Omental fat pad (tissue), 4 donors: ENCODE results near the gene CDCA8. TPM values are rescaled to one million over a fixed set of nuclear protein-coding genes. Genes with fewer than 3 reads are reported as not detected.
"Not testable (repeated sequence)": the region's sequence is repeated elsewhere in the genome, so short reads cannot be mapped to it uniquely, and the experiment has no call there.

Experiments
- ATAC-seq: fragments of 150-250 bp; one replicate; pipeline ENCODE4 v1.9.1; 2016; ENCODE audit warnings: mild to moderate bottlenecking, moderate library complexity; ENCODE audit not compliant: low FRiP score
- DNase-seq: peaks from one replicate; pipeline ENCODE4 v3.0.0-alpha.2; 2019; ENCODE audit warnings: low spot score
- CTCF ChIP-seq, 3 donors: fragments of 450-650 bp; IDR thresholded peaks; one replicate each; pipeline ENCODE4 v1.5.1; 2016 to 2017; ENCODE audit warnings: antibody characterized with exemption in 3 of 3, mild to moderate bottlenecking in 3 of 3, moderate library complexity in 2 of 3
- total RNA-seq, 4 donors: library from RNA; depleted of rRNA; stranded (reverse); fragments of >200 nt; gene quantifications; one replicate each; pipeline ENCODE4 v1.1.0, GENCODE V29; 2016

Gene CDCA8
- total RNA-seq, 4 donors from 2014 or later = 0.28 to 1.7 (median 0.63) TPM; not detected in 1

- no peak for TF ChIP-seq CTCF (IDR thresholded peaks at IDR 0.05)
- no peak for ATAC-seq
- DNase-seq = no peak
Measured at GRCh38 chr1:37732111-37732780, 39.9 kb downstream of the CDCA8 start.

DNA sequence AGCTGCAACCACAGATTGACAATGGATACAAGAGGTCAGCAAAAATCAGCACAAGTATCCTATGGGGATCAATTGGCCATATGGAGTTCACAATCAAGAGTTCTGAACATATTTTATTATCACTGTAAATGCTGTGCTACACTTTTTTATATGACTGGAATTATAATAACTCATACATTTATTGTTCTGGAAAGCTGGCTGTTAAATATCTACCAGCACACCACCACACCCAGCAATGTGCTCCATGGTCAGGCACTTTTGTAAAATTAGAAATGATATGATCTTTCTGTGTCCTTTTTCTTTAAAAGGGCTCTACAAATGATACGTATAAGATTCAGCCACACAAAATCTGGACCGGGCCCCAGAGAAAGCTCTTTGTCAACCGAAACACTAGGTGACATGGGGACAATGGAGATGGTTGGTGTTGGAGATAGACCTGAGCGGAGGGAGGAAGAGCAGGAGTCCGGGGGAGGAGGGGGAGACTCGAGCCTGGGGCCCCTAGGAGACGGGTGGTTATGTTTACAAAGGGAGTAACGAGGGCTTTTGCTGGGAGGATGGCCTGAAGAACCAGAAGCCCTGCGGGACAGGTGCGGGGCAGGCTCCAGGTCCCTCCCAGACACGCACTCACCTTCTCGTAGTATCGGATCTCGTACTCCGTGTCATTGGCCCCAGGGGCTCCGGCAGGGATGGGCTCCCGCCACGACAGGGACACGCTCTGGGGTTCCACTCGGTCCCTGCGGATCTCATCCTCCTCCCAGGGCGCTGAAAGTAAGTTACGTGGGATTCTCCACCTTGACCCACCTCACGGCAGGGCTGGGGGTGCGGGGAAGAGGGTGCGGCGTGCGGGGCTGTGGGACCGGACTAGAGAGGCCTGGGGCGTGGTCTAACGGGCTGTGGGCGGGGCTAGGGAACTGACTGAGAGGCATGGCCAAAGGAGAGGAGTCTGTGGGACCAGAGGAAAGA is 42.6 kb downstream of the CDCA8 start:
- DNase-seq = no peak
- ATAC-seq = no peak

DNA sequence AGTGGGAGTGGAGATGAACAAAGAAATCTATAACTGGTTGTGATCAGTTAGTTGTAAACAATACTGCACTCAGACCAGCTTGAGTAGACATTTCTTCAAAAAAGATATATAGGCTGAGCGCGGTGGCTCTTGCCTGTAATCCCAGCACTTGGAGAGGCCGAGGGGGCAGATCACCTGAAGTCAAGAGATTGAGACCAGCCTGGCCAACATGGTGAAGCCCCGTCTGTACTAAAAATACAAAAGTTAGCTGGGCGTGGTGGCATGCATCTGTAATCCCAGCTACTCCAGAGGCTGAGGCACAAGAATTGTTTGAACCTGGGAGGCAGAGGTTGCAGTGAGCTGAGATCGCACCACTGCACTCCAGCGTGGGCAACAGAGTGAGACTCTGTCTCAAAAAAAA is 45.7 kb downstream of the CDCA8 start:
- not testable (repeated sequence) for DNase-seq

More for the DNA sequence above, 42.6 kb downstream of the CDCA8 start:
- TF ChIP-seq CTCF (IDR thresholded peaks at IDR 0.05) = no peak

GRCh38 chr1:37738619-37739018 is 46.3 kb downstream of the CDCA8 start:
- ATAC-seq, DNase-seq: not testable (repeated sequence)

More for the DNA sequence above, 45.7 kb downstream of the CDCA8 start:
- not testable (repeated sequence) for ATAC-seq

GRCh38 chr1:37739222-37739621 is 46.9 kb downstream of the CDCA8 start:
- TF ChIP-seq CTCF (IDR thresholded peaks at IDR 0.05) = no peak
- no peak for DNase-seq
- no peak for ATAC-seq

- no peak for TF ChIP-seq CTCF (IDR thresholded peaks at IDR 0.05)
- ATAC-seq = no peak
Measured at GRCh38 chr1:37741130-37741529, 48.8 kb downstream of the CDCA8 start.

DNA sequence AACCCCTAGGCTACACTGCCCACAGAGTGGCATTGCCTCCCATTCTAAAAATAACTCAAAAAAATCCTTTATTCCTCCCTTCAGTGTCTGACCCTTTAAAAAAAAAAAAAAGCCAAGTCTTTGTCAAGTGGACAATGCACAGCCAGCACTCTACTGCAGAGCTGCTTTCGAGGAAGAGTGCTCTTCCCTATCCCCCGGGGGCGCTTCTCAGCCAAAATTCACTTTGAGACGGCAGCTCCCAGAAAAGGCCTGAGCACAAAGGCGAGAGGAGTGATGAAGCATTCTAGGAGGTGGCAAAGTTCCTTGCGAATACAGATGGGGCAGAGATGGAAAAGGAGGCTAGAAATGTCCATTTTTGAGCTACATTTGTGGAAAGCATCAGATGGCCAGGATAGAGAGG is 49.3 kb downstream of the CDCA8 start:
- DNase-seq (no peak), ATAC-seq (no peak)
- TF ChIP-seq CTCF (IDR thresholded peaks at IDR 0.05) = no peak

More at GRCh38 chr1:37741130-37741529, 48.8 kb downstream of the CDCA8 start:
- DNase-seq = no peak

GRCh38 chr1:37746806-37747205 is 54.5 kb downstream of the CDCA8 start:
- DNase-seq (no peak), ATAC-seq (no peak)
- TF ChIP-seq CTCF (IDR thresholded peaks at IDR 0.05) = no peak
